NCI-H2029 (cell line): Measurements from ENCODE around the gene FAM135A.
"Not testable (repeated sequence)": the region's sequence is repeated elsewhere in the genome, so short reads cannot be mapped to it uniquely, and the experiment has no call there.

Source experiments
- DNase-seq: peaks from one replicate; lab custom pipeline; 2025; lab: John Stamatoyannopoulos, UW

The FAM135A gene

GRCh38 chr6:70396796-70397729 is 16.2 kb upstream of the FAM135A start:
- no peak for DNase-seq

GRCh38 chr6:70398783-70399728 is 14.3 kb upstream of the FAM135A start:
- DNase-seq = no peak

DNA sequence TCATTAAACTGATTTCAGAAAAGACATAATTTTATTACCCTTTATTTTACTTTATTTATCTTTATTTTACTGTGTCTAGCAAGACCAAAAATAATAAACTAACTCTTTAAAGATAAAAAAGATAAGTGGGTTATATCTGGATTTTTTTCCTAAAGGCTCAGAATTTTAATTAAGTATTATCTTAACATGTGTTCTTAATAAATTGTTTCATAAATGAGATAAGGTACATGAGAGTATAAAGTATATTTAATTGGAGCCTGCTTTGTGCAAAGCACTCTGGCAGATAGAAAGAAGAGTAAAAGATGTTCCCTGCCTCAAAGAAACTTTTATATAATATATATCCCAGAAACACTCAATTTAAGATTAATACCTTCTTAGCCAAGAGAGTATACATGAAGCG is 8.7 kb upstream of the FAM135A start:
- no peak for DNase-seq

- no peak for DNase-seq
These were observed 4.1 kb upstream of the FAM135A start for GRCh38 chr6:70409216-70409615.

- no peak for DNase-seq
These were observed 1.6 kb upstream of the FAM135A start for GRCh38 chr6:70411542-70412251.

DNA sequence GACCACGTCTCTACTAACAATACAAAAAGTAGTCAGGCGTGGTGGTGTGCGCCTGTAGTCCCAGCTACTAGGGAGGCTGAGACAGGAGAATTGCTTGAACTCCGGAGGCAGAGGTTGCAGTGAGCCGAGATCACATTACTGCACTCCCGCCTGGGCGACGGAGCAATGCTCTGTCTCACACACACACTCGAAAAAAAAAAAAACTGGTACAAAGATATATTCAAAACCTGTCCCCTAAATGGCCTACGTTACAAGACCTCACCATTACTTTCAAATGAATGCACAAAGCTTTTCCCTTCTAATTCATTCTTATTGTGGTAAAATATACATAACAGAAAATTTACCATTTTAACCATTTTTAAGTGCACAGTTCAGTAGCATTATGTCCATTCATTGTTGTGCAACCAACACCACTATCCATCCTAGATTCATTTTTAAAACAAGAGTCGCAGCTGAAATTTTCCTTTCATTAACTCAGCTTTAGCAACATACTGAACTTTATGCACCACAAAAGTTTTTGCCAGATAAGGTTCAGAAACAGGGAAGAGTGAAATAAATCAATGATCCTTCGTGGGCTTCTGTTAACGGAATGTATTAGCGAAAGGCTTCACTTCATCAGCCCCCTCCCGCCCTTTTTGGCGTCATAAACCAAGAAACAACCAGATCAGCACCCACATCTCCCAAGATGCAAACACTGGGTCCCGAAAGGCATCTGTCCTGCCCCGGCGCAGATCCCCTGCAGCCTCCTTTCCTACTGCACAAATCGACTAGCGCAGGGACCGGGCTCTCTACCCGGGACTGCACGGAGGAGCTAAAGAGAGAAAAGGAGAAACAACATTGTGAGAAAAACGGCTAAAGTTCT is 825 bp upstream of the FAM135A start:
- DNase-seq = no peak

- no peak for DNase-seq
These were observed 735 bp downstream of the FAM135A start for GRCh38 chr6:70413992-70414494.

GRCh38 chr6:70414813-70415212 is 1.5 kb downstream of the FAM135A start:
- no peak for DNase-seq

- no peak for DNase-seq
These were observed 1.9 kb downstream of the FAM135A start for GRCh38 chr6:70415247-70415646.

GRCh38 chr6:70415660-70416059 is 2.4 kb downstream of the FAM135A start:
- no peak for DNase-seq

- DNase-seq = no peak
These were observed 8.2 kb downstream of the FAM135A start for GRCh38 chr6:70421509-70421908.

GRCh38 chr6:70423189-70424134 is 10.2 kb downstream of the FAM135A start:
- no peak for DNase-seq

- no peak for DNase-seq
These were observed 11.0 kb downstream of the FAM135A start for GRCh38 chr6:70424291-70424690.

- no peak for DNase-seq
These were observed 23.0 kb downstream of the FAM135A start for GRCh38 chr6:70436320-70436719.

- no peak for DNase-seq
These were observed 31.7 kb downstream of the FAM135A start for GRCh38 chr6:70445001-70445400.

DNA sequence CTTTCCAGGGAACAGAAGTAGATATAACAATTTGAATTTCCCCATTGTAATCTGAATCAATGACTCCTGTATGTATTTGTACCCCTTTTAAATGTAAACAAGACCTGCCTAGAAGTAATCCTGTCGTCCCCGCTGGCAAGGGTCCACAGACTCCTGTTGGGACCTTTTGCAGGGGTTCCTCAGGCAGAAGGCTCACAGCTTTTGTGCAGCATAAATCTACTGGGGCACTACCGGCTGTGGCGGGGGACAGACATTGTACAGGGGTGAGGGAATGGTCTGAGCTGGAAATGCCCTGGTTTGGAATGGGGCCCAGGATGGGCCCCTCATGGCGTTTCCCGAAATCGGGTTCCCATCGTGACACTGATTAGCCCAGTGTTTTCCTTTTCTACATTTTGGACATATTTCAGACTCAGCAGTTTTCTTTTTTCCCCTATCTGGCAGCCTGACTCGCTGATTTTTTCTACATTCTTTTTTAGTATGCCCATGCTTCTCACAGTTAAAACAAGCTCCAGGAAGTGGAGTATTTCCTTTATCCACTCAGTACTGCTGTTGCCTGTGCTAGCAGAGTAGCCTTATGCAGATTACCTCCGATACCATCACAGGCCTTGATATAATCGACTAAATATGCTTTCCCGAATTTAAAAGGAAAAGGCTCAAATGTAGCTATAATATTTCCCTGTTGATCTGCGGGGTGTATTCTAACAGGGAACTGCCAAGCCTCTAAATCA is 34.2 kb downstream of the FAM135A start:
- not testable (repeated sequence) for DNase-seq

DNA sequence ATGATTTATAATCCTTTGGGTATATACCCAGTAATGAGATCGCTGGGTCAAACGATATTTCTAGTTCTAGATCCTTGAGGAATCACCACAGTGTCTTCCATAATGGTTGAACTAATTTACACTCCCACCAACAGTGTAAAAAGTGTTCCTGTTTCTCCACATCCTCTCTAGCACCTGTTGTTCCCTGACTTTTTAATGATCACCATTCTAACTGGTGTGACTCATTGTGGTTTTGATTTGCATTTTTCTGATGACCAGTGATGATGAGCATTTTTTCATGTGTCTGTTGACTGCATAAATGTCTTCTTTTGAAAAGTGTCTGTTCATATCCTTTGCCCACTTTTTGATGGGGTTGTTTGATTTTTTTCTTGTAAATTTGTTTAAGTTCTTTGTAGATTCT is 40.6 kb downstream of the FAM135A start:
- not testable (repeated sequence) for DNase-seq

GRCh38 chr6:70456735-70457134 is 43.4 kb downstream of the FAM135A start:
- no peak for DNase-seq

- DNase-seq = no peak
These were observed 45.9 kb downstream of the FAM135A start for GRCh38 chr6:70459235-70459634.
